Right lung (tissue), 5 donors: ENCODE results near the gene TAGLN. TPM values are rescaled to one million over a fixed set of nuclear protein-coding genes. Genes with fewer than 3 reads are reported as not detected.
"Not testable (repeated sequence)": the region's sequence is repeated elsewhere in the genome, so short reads cannot be mapped to it uniquely, and the experiment has no call there.

ENCODE experiments used
- DNase-seq, 2 donors: peaks; one replicate each; pipeline ENCODE4 v3.0.0-alpha.2; 2013
- polyA plus RNA-seq, 5 donors: library from polyadenylated mRNA; unstranded; fragments of 120-200 nt; gene quantifications; one replicate each; pipeline versions ENCODE4 v1.2.1 to v1.2.3, GENCODE V29; 2013; ENCODE audit warnings: inconsistent platforms in 1 of 5, low replicate concordance in 1 of 5; ENCODE audit not compliant: insufficient read length in 5 of 5, insufficient read depth in 1 of 5

TAGLN gene
- polyA plus RNA-seq, 5 donors, result 82.1 to 304 (median 177) TPM

DNA sequence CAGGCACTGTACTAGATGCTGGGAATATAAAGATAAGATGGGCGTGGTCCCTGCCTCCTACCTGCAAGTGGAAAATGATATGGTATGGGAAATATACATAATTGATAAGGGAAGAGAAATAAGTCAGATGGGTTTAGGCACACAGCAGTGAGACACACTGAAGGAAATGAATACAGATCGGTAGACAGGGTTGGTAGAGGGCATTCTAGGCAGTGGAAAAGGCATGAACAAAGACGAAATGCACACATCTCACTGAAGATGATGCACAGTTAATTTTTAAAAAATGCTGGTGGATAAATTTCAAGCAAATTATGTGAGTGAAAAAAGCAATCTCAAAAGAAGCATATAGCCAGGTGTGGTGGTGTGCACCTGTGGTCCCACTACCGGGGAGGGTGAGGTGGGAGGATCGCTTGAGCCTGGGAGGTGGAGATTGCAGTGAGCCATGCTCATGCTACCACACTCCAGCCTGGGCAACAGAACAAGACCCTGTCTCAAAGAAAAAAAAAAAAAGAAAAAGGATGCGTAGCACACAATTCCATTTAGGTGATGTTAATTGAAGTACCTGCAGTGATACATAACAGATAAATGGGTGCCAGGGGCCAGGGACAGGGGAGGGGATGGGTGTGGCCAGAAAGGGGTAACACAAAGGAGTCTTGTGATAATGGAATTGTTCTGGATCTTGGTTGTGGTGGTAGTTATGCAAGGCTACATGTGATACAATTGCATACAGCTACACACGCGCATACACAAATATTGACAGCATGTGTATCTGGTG is 10.4 kb downstream of the TAGLN start:
- not testable (repeated sequence) for DNase-seq

DNA sequence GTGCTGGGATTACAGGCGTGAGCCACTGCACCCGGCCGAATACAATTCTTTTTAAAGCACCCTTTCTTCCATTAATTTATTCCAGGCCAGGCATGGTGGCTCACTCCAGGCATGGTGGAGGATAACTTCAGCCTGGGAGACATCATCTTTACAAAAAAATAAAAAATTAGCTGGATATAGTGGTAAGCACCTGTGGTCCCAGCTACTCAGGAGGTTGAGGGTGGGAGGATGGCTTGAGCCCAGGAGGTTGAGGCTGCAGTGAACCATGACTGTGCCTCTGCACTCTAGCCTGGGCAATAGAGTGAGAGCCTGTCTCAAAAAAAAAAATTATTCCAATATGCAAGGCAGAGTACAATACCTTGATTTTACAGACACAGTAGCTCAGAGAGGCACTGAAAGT is 11.4 kb downstream of the TAGLN start:
- DNase-seq, result no peak

GRCh38 chr11:117212697-117213355 is 13.7 kb downstream of the TAGLN start:
- DNase-seq, result no peak

DNA sequence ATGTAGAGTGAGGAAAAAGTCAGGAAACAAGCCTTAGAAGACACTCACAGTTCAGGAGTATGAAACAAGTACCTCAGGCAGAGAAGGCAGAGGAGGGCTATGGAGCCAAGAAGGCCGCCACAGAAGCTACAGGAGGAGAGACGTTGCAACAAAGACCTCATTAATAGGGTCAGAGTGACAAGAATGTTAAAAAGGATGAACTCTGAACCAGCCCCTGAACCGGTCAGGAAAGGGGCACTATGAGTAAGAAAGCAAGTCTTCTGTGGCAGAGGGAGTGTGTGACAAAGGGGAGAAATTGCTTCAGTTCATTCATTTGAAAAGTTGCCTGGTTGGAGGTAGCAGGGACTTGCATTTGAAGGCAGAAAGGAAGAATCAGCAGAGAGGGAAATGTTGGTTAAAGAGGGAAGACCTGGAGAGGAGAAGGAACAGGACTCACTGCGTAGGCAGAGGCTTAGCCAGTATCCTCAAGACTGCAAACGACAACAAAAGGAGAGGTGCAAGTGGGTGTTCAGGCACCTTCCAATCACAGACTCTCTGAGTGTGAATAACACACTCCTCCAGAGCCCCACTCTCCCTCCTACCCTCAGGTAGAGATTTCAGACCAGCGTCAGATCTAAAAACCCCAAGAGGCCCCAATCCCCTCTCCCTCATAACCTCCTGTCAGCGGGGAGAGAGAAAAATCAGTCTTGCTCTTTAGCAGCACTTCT is 15.4 kb downstream of the TAGLN start:
- DNase-seq, result no peak

- DNase-seq, result no peak
These were observed 18.2 kb downstream of the TAGLN start for GRCh38 chr11:117217141-117218084.

DNA sequence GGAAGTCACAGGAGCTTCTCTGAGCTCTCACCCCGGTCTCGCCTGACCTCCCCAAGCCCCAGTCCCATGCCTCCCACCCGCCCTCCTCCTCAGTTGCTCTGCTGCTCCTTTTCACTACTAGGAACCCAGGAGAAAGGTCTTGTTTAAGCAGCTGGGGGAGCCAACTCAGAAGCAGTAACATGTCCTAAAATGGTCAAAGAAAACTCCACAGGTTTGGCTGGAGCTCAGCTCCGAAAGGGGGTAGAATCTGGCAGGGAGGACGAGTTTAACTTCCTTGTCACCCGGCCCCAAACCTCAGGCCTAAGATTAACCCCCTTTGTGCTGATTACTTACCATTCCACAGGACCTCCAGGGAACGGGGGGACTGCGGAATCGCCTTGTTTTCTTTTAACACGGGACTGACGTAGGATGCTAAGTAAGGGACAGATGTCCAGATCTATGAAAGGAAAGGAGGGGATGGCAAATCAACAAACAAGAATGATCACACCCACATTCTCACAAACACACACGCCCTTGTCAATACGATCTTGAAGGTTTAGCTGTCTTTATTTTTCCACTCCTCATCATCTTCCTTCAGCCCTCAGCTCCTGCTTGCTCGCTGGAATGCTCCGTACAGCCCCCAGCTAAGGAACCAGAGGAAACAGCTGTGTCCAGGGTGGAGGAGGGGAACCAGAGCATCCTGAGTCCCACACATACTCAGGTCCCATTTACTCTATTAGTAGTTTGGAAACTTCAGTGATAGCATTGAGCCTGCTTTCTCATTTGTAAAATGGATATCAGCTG is 19.2 kb downstream of the TAGLN start:
- DNase-seq, result no peak

GRCh38 chr11:117219001-117219400 is 19.8 kb downstream of the TAGLN start:
- no peak for DNase-seq

DNA sequence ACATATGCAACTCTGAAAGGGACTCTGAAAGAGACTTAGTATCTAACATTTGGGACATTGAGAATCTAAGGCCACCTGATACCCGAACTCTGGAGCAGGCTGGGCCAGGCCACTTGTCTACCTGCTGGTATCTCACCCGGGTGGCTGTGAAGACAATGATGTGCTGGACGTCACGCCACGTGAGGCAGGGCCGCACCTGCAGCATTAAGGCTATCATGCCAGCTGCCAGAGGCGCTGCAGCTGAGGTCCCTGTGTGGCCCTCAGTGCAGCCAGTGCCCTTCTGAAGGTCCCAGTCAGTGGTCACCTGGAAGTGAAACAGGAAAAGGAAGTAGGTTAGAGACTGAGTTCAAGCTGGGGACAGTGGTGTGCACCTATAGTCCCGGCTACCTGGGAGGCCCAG is 20.3 kb downstream of the TAGLN start:
- DNase-seq, result no peak

- no peak for DNase-seq
These were observed 20.8 kb downstream of the TAGLN start for GRCh38 chr11:117219995-117220394.

GRCh38 chr11:117220568-117220967 is 21.4 kb downstream of the TAGLN start:
- DNase-seq, result no peak

DNA sequence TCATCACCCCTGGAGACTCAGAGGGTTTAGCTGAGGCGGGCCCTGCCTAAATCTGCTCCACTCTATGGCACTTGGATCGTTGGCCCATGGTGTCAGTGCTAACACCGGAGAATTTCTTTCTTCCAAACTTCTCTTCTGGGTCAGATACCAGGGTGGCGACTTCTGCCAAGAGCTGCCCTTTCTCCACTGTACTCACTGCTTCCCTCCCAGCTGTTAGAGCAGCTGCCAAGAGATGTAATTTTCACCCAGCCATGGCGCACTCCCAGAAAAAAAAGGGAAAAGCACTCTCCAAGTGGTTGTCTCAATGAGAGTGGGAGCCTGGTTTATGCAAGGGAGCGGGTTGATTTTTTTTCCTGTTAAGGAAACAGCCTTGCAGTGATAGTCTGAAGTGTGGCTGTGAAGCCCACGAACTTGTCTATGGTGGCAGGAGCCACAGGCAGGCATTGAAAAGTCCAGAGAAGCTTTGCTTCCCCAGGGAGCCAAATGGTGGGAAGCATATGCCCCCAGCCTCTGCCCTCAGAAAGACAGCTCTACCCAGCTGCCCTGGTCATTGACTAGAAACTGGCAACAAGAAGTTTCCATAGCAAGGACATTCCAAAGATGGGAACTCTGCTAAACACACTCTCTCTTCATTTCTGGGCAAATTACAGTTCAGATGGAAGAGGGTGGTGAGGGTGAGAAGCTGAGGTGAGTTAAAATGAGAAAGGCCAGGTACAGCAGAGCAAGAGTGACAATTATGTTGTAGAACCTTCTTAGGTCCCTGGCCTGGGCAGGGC is 22.0 kb downstream of the TAGLN start:
- no peak for DNase-seq

- DNase-seq, result no peak
These were observed 22.8 kb downstream of the TAGLN start for GRCh38 chr11:117221775-117222517.

DNA sequence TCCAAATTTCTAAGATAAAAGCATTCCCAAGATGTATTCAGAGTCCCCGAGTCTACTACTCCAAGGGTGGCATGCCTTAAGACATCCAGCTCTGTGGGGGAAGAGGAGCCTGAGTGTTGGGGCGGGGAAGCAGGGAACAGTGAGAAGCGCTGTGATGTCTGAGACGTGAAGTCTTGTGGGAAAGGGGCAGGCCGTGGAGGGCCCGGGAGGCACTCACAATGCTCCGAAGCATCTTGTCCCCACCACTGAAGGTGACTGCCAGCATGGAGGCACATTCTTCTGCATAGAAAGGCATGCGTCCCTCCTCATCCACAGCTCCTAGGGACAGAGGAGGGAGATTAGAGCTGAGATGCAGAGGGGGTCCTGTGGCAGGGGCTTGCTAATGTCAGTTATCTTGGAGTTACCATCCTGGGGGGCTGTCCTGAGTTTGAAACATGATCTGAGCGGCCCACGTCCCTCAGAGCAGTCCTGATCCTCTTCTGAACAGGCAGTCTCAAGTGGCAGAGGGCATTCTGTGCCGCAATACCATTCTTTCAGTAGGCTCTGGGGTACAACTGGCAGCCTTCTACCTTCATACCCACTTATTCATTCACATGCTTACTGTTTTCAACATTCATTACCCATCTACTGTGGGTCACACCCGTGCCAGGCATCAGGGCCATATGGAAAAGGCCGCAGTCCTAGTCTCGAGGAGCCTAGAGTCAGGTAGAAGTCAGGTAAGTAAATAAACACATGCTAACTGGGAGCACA is 24.0 kb downstream of the TAGLN start:
- no peak for DNase-seq

GRCh38 chr11:117223741-117224689 is 24.8 kb downstream of the TAGLN start:
- no peak for DNase-seq

- DNase-seq, result no peak
These were observed 26.5 kb downstream of the TAGLN start for GRCh38 chr11:117225553-117226170.
